ENCODE data around the gene SLC39A3. TPM values are rescaled to one million over a fixed set of nuclear protein-coding genes. Genes with fewer than 3 reads are reported as not detected.

Gene SLC39A3
- total RNA-seq, 1 donor from 2014 or later = 52.2 TPM

GRCh38 chr19:2774953-2775555, 35.2 kb upstream of the SLC39A3 start:
- H3K27ac Mint-ChIP-seq = peak overlapping the region; percentile 94
- no peak for DNase-seq
- peaks cover 22% of the 10 kb centered on the region for H3K36me3 Mint-ChIP-seq (ENCODE audit: low read depth)
- H3K4me1 Mint-ChIP-seq = peaks cover 28% of the 10 kb centered on the region
- peak overlapping the region; percentile 84 for H3K4me3 Mint-ChIP-seq
- intact Hi-C loops (cut with micrococcal nuclease) = no loop called here
- no peaks in the 10 kb centered on the region for H3K27me3 Mint-ChIP-seq
- no peaks in the 10 kb centered on the region for H3K9me3 Mint-ChIP-seq

DNA sequence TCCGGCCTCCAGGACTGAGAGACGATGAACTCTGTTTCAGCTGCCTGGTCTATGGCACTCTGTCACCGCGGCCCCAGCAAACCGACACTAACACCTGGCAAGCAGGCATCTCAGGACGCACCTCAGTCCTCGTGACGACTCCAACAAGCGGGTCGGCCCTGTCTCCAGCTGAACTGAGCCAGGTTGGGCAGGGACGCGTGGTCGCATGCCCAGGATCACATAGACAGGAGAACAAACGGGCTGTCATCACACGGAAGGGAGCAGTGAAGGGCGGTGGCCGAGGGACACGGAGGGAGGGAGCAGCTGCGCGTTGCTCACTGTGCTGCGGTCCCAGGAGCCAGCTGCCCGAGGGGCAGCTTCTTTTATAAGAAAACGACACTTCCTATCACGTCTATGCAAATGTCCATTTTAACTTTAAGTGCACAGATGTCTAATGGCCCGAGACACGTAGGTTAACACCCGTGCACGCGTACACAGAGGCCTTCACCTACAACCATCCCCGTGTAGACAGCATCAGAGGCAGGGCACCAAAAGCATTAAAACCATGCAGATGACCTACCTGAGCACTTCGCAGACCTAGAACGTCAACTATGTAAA, 34.4 kb upstream of the SLC39A3 start:
- no peaks in the 10 kb centered on the region for H3K9me3 Mint-ChIP-seq
- intact Hi-C loops (cut with micrococcal nuclease) = no loop called here
- H3K4me3 Mint-ChIP-seq = no peak overlapping the region
- no peaks in the 10 kb centered on the region for H3K27me3 Mint-ChIP-seq
- no peak for DNase-seq
- peaks cover 27% of the 10 kb centered on the region for H3K4me1 Mint-ChIP-seq
- H3K27ac Mint-ChIP-seq = peak overlapping the region; percentile 29
- peaks cover 21% of the 10 kb centered on the region for H3K36me3 Mint-ChIP-seq (ENCODE audit: low read depth)

DNA sequence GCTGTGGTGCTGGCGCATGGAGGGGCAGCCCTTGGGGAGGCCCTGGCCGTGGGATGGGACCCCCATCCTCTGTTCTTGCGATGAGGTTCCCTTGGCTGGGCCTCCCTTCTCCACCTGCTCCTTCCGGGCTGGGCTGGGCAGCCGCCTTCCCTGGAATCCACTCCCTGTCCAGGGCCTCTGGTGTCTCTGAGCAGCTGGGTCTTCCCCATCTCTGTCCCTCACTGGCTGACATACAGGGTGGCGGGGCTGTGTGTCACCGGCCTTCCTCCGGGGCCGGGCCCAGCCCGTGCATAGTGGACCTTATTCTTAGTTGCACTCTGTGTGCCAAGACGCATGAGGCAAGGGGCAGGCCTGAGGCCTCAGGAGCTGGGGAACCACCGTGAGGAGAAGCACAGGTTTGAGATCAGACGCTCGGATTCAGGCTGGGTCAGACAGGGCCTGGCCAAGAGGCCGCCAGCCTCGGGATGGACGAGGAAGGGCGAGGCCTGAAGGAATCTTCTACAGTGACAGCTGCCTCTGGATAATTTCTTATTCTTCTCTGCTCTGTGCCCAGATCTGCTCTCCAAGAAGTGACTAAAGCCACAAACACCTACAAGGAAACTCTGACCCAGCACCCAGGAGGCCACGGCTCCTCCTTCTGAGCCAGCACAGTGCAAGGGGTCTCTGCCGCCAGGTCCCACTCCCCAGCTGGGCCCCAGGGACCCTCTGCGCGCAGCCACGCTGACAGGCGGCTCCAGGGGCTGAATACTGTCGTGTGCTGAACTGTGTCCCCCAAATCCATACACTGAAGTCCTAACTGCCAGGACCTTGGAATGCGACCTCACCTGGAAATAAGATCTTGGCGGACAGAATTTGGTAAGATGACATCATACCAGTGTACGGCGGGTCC, 32.2 kb upstream of the SLC39A3 start:
- no peaks in the 10 kb centered on the region for H3K27me3 Mint-ChIP-seq
- H3K4me3 Mint-ChIP-seq = no peak overlapping the region
- DNase-seq = no peak
- peaks cover 25% of the 10 kb centered on the region for H3K4me1 Mint-ChIP-seq
- peak overlapping the region; percentile 43 for H3K27ac Mint-ChIP-seq
- no peaks in the 10 kb centered on the region for H3K9me3 Mint-ChIP-seq
- peaks cover 15% of the 10 kb centered on the region for H3K36me3 Mint-ChIP-seq (ENCODE audit: low read depth)
- intact Hi-C loops (cut with micrococcal nuclease) = no loop called here

DNA sequence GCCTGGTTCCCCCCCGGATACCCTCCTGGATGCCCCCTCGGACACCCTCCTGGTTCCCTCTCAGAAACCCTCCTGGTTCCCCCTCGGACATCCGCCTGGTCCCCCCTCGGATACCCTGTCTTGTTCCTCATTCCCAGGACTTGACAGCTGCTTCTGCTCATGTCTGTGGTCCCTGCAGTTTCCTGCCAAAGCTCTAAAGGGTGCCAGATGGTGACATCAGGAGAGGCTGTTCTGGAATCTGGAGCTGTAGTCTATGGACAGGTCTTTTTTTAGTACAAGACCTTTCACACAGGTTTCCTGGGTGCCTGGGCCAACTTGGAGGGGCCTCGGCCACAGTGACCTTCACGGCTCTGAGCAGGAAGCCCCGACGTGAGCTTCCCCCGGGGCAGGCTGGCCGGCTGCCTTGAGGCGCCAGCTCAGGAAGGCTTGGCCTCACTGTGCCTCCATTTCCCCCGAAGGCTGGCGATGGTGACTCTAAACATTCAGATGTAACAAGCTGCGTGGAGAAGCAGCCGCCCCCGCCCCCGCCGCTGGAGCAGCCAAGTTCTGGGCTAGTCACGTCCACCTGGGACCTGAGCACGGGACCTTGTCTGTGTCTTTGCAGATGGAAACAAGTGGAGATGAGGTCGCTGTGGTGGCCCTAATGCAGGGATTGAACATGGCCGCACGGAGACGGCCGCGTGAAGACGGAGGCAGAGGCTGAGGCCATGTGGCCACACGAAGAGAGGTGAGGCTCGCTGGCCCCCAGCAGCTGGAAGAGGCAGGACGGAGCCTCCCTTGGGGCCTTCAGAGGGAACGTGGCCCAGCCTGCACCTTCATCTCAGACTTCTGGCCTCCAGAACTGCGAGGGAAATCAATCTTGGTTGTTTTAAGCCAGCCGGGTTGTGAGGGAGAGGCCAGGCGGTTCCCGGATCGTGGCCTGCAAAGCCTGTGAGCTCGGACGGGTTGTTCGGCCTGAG, 30.5 kb upstream of the SLC39A3 start:
- DNase-seq = no peak
- Mint-ChIP-seq H3K27ac (no peak overlapping the region), H3K4me1 (peaks cover 12% of the 10 kb centered on the region), H3K9me3 (no peaks in the 10 kb centered on the region), H3K36me3 (ENCODE audit: low read depth) (peaks cover 7% of the 10 kb centered on the region), H3K27me3 (no peaks in the 10 kb centered on the region), H3K4me3 (no peak overlapping the region)
- intact Hi-C loops (cut with micrococcal nuclease) = no loop called here

DNA sequence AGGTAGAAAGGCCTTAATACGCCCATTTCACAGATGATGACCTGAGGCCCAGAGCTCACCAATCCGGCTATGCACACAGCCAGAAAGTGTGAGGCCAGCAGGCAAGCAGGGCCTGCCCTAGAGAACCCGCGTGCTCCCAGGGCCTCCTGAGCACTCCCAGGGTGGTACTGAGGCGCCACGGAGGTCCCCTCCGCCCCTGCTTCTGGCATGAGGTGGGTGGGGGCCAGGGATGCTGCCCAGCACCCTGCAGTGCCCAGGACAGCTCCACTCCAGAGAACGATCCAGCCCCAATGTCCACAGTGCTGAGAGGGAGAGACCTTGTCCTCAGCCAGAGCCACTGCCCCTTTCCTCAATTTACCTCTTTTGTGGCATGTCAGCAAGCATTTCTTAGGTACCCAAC, 29.4 kb upstream of the SLC39A3 start:
- H3K4me3 Mint-ChIP-seq = no peak overlapping the region
- H3K4me1 Mint-ChIP-seq = peaks cover 5% of the 10 kb centered on the region
- peaks cover 9% of the 10 kb centered on the region for H3K36me3 Mint-ChIP-seq (ENCODE audit: low read depth)
- intact Hi-C loops (cut with micrococcal nuclease) = no loop called here
- no peak for DNase-seq
- no peaks in the 10 kb centered on the region for H3K27me3 Mint-ChIP-seq
- H3K9me3 Mint-ChIP-seq = no peaks in the 10 kb centered on the region
- no peak overlapping the region for H3K27ac Mint-ChIP-seq

- DNase-seq = no peak
- Mint-ChIP-seq H3K27me3 (no peaks in the 10 kb centered on the region), H3K27ac (no peak overlapping the region), H3K9me3 (no peaks in the 10 kb centered on the region), H3K4me1 (peaks cover 5% of the 10 kb centered on the region), H3K4me3 (no peak overlapping the region), H3K36me3 (ENCODE audit: low read depth) (peaks cover 12% of the 10 kb centered on the region)
- intact Hi-C loops (cut with micrococcal nuclease) = no loop called here
These were observed 28.7 kb upstream of the SLC39A3 start for GRCh38 chr19:2768365-2769132.

- Mint-ChIP-seq H3K9me3 (no peaks in the 10 kb centered on the region), H3K27me3 (no peaks in the 10 kb centered on the region), H3K4me1 (peaks cover 5% of the 10 kb centered on the region), H3K4me3 (no peak overlapping the region), H3K27ac (no peak overlapping the region), H3K36me3 (ENCODE audit: low read depth) (peaks cover 16% of the 10 kb centered on the region)
- intact Hi-C loops (cut with micrococcal nuclease) = no loop called here
- DNase-seq = no peak
These were observed 27.9 kb upstream of the SLC39A3 start for GRCh38 chr19:2767688-2768087.

DNA sequence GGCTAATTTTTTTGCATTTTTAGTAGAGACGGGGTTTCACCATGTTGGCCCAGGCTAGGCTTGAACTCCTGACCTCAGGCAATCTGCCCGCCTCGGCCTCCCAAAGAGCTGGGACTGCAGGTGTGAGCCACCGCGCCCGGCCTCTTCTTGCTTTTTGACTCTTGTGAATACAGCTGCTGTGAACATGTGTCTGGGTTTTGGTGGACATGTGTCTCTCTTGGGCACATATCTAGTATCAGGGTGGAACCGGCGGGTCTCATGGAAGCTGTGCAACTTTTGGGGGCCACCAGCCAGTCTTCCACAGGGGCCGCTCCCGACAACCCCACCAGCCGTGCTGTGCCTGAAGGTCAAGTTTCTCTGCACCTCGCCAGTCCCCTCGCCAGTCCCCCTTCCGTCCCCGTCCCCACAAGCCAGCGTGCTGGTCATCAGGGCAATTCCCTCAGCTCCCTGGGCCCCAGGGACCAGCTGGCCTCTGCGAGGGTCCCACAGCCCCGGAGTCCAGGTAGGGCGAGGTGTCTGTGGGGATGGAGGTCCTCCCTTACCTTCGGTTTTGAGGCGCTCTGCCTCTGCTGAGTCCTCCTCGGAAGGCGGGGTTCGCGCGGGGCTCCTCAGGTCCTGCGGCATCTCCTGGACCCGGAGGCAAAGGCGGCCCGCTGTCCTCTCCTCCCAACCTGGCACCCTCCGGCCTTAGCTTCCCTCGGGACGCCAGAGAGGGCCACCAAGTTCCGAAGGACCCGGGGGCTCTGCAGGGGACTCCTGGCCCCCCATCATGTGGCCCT, 27.0 kb upstream of the SLC39A3 start:
- H3K9me3 Mint-ChIP-seq = no peaks in the 10 kb centered on the region
- no peaks in the 10 kb centered on the region for H3K27me3 Mint-ChIP-seq
- DNase-seq = no peak
- H3K4me1 Mint-ChIP-seq = no peaks in the 10 kb centered on the region
- no peak overlapping the region for H3K27ac Mint-ChIP-seq
- peaks cover 20% of the 10 kb centered on the region for H3K36me3 Mint-ChIP-seq (ENCODE audit: low read depth)
- intact Hi-C loops (cut with micrococcal nuclease) = no loop called here
- no peak overlapping the region for H3K4me3 Mint-ChIP-seq

DNA sequence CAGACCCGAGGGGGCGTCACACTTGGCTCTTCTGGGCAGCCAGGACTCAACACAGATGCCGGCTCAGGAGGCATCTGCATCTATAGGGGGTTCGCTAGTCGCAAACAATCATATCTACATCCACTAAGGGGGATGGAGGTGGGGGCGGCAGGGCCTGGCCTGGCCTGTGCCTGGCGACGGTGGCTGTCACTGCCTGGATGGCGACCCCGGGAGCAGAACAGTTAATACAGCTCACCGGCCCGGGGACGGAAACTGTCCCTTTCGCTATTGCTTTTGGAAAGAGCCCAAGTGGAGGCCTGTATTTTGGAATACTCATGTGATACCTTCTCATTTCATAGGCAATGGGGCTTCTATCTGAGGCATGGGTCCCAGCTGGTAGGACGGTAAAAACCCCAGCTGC, 25.6 kb upstream of the SLC39A3 start:
- no peak overlapping the region for H3K4me3 Mint-ChIP-seq
- peaks cover 21% of the 10 kb centered on the region for H3K36me3 Mint-ChIP-seq (ENCODE audit: low read depth)
- DNase-seq = no peak
- H3K27me3 Mint-ChIP-seq = no peaks in the 10 kb centered on the region
- no peaks in the 10 kb centered on the region for H3K4me1 Mint-ChIP-seq
- H3K27ac Mint-ChIP-seq = no peak overlapping the region
- H3K9me3 Mint-ChIP-seq = no peaks in the 10 kb centered on the region
- intact Hi-C loops (cut with micrococcal nuclease) = no loop called here

- H3K36me3 Mint-ChIP-seq (ENCODE audit: low read depth) = peaks cover 22% of the 10 kb centered on the region
- no peak overlapping the region for H3K4me3 Mint-ChIP-seq
- intact Hi-C loops (cut with micrococcal nuclease) = no loop called here
- no peaks in the 10 kb centered on the region for H3K27me3 Mint-ChIP-seq
- H3K27ac Mint-ChIP-seq = no peak overlapping the region
- no peaks in the 10 kb centered on the region for H3K4me1 Mint-ChIP-seq
- no peak for DNase-seq
- no peaks in the 10 kb centered on the region for H3K9me3 Mint-ChIP-seq
These were observed 25.1 kb upstream of the SLC39A3 start for GRCh38 chr19:2764945-2765344.

- intact Hi-C loops (cut with micrococcal nuclease) = no loop called here
- no peak overlapping the region for H3K4me3 Mint-ChIP-seq
- no peaks in the 10 kb centered on the region for H3K27me3 Mint-ChIP-seq
- no peaks in the 10 kb centered on the region for H3K4me1 Mint-ChIP-seq
- H3K36me3 Mint-ChIP-seq (ENCODE audit: low read depth) = peaks cover 31% of the 10 kb centered on the region
- no peaks in the 10 kb centered on the region for H3K9me3 Mint-ChIP-seq
- no peak for DNase-seq
- no peak overlapping the region for H3K27ac Mint-ChIP-seq
These were observed 23.9 kb upstream of the SLC39A3 start for GRCh38 chr19:2763687-2764086.

GRCh38 chr19:2762783-2763496, 23.1 kb upstream of the SLC39A3 start:
- no peak overlapping the region for H3K27ac Mint-ChIP-seq
- DNase-seq = no peak
- H3K36me3 Mint-ChIP-seq (ENCODE audit: low read depth) = peaks cover 36% of the 10 kb centered on the region
- H3K27me3 Mint-ChIP-seq = no peaks in the 10 kb centered on the region
- no peaks in the 10 kb centered on the region for H3K4me1 Mint-ChIP-seq
- H3K4me3 Mint-ChIP-seq = no peak overlapping the region
- intact Hi-C loops (cut with micrococcal nuclease) = no loop called here
- H3K9me3 Mint-ChIP-seq = no peaks in the 10 kb centered on the region

Data from activated CD4-positive, alpha-beta T cell treated with anti-CD3 and anti-CD28 coated beads, Interleukin-2, amount 10 ng/mL, durations not matched to agents 24 days and 14 days (primary cell).